ENCODE data around the gene CASTOR2.
"Not testable (repeated sequence)": the region's sequence is repeated elsewhere in the genome, so short reads cannot be mapped to it uniquely, and the experiment has no call there.

The CASTOR2 gene

DNA sequence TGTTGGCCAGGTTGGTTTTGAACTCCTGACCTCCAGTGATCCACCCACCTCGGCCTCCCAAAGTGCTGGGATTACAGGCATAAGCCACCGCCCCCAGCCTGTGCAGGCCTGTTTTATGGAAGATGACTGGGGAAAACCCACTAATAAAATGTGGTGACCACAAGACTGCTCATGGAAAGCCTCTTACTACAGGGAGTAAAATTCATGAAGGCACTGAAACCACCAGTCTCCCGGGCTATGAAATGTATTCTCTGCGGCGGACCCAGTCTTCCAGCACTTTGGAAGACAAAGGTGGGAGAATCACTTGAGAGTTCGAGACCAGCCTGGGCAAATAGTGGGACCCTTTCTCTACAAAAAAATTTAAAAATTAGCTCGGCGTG is 109.7 kb downstream of the CASTOR2 start:
- not testable (repeated sequence) for H3K4me1 ChIP-seq (ENCODE audit: control insufficient read depth, insufficient read depth, low read length, poor library complexity, severe bottlenecking); H3K27me3 ChIP-seq (replicated peaks; ENCODE audit: control insufficient read depth, insufficient read depth, low read length, poor library complexity, severe bottlenecking); H3K36me3 ChIP-seq (ENCODE audit: control insufficient read depth, insufficient read depth, low read length); DNase-seq; H3K9me3 ChIP-seq (ENCODE audit: control insufficient read depth, low read length)
- peak overlapping the region; percentile 82 for H3K27ac ChIP-seq (ENCODE audit: insufficient read depth, low read length, poor library complexity, severe bottlenecking)
- H3K4me3 ChIP-seq (ENCODE audit: insufficient read depth, low read depth, low read length, poor library complexity, severe bottlenecking): peak overlapping the region; percentile 81

Data from effector memory CD4-positive, alpha-beta T cell (primary cell).